H1 (cell line): ENCODE data around the gene CCNC. TPM values are rescaled to one million over a fixed set of nuclear protein-coding genes. Genes with fewer than 3 reads are reported as not detected.

ENCODE experiments used
- BACH1 ChIP-seq: IDR thresholded peaks from 2 replicates; pipeline ENCODE4 v1.6.1; 2012; ENCODE audit warnings: low read length, improper control_type of control experiment
- BCL11A ChIP-seq, 2 experiments: IDR thresholded peaks; one replicate each; pipeline ENCODE4 v1.6.1; 2011; ENCODE audit warnings: low read depth in 2 of 2, low read length in 2 of 2, mild to moderate bottlenecking in 2 of 2
- CTCF ChIP-seq, 3 experiments: IDR thresholded peaks; 1 replicate in 2 of 3; 2 replicates in 1 of 3; pipeline versions ENCODE4 v1.5.1 to v1.6.1; 2011; ENCODE audit warnings: low read length in 3 of 3, mild to moderate bottlenecking in 3 of 3, inconsistent platforms in 2 of 3, low read depth in 1 of 3, moderate library complexity in 1 of 3; ENCODE audit not compliant: insufficient read depth in 1 of 3; ENCODE audit errors: control extremely low read depth in 1 of 3
- JUND ChIP-seq: IDR thresholded peaks from 2 replicates; pipeline ENCODE4 v1.6.1; 2011; ENCODE audit warnings: mild to moderate bottlenecking, improper control_type of control experiment, low read length
- KDM1A ChIP-seq: fragments of 200-600, 300-600 bp; sonication (generic); IDR thresholded peaks from 2 replicates; pipeline ENCODE4 v1.7.1; 2016; ENCODE audit warnings: mild to moderate bottlenecking, low read length, borderline replicate concordance
- RAD21 ChIP-seq, 2 experiments: IDR thresholded peaks in 1 of 2; conservative IDR thresholded peaks in 1 of 2; 2 replicates each; pipeline ENCODE4 v1.6.1; 2011; ENCODE audit warnings: low read depth in 2 of 2, low read length in 2 of 2, improper control_type of control experiment in 1 of 2, inconsistent platforms in 1 of 2, mild to moderate bottlenecking in 1 of 2, moderate library complexity in 1 of 2
- polyA plus RNA-seq, 7 experiments: library from polyadenylated mRNA; depleted of rRNA in 3 of 7; stranded (reverse) in 5 of 7; unstranded in 2 of 7; fragments of >200 nt in 5 of 7; fragments of 200-250 nt in 2 of 7; gene quantifications; 1 replicate in 5 of 7; 2 replicates in 1 of 7; 4 replicates in 1 of 7; pipeline versions ENCODE4 v1.2.1 to v1.2.3, GENCODE V29; 2011 to 2013; ENCODE audit warnings: missing spikeins in 2 of 7, mixed read lengths in 2 of 7
- total RNA-seq: library from RNA; stranded (reverse); fragmentation: NEBNext Ultra II Directional; extraction: Animal tissue kit (Norgen Biotek cat#: 25700); gene quantifications from 2 replicates; pipeline ENCODE4 v1.2.1, GENCODE V29; 2021
- TF ChIP-seq, protein P1 (sequence below): fragments of 300-600 bp; sonication (generic); IDR thresholded peaks from 2 replicates; pipeline ENCODE4 v1.7.1; 2012; ENCODE audit warnings: low read length, moderate library complexity, mild to moderate bottlenecking, inconsistent platforms; ENCODE audit not compliant: insufficient replicate concordance

CCNC gene
- total and polyA plus RNA-seq, 2 of the 8 experiments (the other 6 are each of a cell fraction or from before 2014, with no cell fraction given): 45.4 to 107 TPM

DNA sequence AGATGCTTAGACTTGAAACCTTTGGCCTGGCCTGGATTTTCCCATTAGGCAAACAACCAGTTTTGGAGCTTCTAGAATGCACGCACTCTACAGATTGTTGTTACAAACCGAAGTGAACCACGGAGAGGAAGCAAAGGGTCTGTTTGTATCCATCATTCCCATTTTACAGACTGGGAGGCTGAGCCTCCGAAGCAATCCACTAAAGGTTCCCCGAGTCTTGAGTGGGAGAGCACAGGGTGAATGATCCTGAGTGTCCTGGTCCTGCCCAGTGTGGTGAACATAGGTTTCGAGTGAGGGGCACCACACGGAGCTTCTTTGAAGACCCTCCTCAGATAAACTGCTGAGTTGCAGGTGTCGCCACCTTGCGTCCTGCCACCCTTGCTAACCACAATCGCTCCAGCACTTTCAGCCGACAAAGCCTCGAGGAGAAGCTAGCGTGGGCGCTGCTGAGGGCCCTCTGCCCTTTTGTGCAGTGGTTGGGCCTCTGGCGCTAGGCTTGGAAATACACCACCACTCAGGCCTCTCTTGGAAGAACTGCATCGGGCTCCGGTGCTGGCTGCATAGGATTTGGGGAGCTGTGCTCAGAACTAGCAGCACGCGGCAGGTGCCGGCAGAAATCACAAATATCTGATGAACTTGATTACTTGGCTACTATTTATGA, 36.7 kb upstream of the CCNC start (continued):
- TF ChIP-seq BCL11A (IDR thresholded peaks at IDR 0.05; ENCODE audit: low read depth in 2 of 2, low read length in 2 of 2): no peak
- TF ChIP-seq, protein P1, sequence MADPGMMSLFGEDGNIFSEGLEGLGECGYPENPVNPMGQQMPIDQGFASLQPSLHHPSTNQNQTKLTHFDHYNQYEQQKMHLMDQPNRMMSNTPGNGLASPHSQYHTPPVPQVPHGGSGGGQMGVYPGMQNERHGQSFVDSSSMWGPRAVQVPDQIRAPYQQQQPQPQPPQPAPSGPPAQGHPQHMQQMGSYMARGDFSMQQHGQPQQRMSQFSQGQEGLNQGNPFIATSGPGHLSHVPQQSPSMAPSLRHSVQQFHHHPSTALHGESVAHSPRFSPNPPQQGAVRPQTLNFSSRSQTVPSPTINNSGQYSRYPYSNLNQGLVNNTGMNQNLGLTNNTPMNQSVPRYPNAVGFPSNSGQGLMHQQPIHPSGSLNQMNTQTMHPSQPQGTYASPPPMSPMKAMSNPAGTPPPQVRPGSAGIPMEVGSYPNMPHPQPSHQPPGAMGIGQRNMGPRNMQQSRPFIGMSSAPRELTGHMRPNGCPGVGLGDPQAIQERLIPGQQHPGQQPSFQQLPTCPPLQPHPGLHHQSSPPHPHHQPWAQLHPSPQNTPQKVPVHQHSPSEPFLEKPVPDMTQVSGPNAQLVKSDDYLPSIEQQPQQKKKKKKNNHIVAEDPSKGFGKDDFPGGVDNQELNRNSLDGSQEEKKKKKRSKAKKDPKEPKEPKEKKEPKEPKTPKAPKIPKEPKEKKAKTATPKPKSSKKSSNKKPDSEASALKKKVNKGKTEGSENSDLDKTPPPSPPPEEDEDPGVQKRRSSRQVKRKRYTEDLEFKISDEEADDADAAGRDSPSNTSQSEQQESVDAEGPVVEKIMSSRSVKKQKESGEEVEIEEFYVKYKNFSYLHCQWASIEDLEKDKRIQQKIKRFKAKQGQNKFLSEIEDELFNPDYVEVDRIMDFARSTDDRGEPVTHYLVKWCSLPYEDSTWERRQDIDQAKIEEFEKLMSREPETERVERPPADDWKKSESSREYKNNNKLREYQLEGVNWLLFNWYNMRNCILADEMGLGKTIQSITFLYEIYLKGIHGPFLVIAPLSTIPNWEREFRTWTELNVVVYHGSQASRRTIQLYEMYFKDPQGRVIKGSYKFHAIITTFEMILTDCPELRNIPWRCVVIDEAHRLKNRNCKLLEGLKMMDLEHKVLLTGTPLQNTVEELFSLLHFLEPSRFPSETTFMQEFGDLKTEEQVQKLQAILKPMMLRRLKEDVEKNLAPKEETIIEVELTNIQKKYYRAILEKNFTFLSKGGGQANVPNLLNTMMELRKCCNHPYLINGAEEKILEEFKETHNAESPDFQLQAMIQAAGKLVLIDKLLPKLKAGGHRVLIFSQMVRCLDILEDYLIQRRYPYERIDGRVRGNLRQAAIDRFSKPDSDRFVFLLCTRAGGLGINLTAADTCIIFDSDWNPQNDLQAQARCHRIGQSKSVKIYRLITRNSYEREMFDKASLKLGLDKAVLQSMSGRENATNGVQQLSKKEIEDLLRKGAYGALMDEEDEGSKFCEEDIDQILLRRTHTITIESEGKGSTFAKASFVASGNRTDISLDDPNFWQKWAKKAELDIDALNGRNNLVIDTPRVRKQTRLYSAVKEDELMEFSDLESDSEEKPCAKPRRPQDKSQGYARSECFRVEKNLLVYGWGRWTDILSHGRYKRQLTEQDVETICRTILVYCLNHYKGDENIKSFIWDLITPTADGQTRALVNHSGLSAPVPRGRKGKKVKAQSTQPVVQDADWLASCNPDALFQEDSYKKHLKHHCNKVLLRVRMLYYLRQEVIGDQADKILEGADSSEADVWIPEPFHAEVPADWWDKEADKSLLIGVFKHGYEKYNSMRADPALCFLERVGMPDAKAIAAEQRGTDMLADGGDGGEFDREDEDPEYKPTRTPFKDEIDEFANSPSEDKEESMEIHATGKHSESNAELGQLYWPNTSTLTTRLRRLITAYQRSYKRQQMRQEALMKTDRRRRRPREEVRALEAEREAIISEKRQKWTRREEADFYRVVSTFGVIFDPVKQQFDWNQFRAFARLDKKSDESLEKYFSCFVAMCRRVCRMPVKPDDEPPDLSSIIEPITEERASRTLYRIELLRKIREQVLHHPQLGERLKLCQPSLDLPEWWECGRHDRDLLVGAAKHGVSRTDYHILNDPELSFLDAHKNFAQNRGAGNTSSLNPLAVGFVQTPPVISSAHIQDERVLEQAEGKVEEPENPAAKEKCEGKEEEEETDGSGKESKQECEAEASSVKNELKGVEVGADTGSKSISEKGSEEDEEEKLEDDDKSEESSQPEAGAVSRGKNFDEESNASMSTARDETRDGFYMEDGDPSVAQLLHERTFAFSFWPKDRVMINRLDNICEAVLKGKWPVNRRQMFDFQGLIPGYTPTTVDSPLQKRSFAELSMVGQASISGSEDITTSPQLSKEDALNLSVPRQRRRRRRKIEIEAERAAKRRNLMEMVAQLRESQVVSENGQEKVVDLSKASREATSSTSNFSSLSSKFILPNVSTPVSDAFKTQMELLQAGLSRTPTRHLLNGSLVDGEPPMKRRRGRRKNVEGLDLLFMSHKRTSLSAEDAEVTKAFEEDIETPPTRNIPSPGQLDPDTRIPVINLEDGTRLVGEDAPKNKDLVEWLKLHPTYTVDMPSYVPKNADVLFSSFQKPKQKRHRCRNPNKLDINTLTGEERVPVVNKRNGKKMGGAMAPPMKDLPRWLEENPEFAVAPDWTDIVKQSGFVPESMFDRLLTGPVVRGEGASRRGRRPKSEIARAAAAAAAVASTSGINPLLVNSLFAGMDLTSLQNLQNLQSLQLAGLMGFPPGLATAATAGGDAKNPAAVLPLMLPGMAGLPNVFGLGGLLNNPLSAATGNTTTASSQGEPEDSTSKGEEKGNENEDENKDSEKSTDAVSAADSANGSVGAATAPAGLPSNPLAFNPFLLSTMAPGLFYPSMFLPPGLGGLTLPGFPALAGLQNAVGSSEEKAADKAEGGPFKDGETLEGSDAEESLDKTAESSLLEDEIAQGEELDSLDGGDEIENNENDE: no peak
- TF ChIP-seq JUND: no peak
- TF ChIP-seq CTCF (IDR thresholded peaks at IDR 0.05; ENCODE audit: control extremely low read depth in 1 of 3, insufficient read depth in 1 of 3, low read depth in 1 of 3, low read length in 3 of 3): peak; percentile 47 to 88 (median 74)
- TF ChIP-seq RAD21 (IDR thresholded peaks at IDR 0.05 in 1 of 2, conservative IDR thresholded peaks at IDR 0.05 in 1 of 2; ENCODE audit: low read depth in 2 of 2, low read length in 2 of 2): peak; percentile 38 to 42
- peak; percentile 42; the same call in 1 of the 2 replicates for TF ChIP-seq BACH1
- TF ChIP-seq KDM1A: peak; percentile 89; the same call in 1 of the 2 replicates
